ENCODE results near the gene RNF167.

- no peak for TF ChIP-seq POLR2AphosphoS5 (IDR thresholded peaks at IDR 0.05)
- TF ChIP-seq, protein P1, sequence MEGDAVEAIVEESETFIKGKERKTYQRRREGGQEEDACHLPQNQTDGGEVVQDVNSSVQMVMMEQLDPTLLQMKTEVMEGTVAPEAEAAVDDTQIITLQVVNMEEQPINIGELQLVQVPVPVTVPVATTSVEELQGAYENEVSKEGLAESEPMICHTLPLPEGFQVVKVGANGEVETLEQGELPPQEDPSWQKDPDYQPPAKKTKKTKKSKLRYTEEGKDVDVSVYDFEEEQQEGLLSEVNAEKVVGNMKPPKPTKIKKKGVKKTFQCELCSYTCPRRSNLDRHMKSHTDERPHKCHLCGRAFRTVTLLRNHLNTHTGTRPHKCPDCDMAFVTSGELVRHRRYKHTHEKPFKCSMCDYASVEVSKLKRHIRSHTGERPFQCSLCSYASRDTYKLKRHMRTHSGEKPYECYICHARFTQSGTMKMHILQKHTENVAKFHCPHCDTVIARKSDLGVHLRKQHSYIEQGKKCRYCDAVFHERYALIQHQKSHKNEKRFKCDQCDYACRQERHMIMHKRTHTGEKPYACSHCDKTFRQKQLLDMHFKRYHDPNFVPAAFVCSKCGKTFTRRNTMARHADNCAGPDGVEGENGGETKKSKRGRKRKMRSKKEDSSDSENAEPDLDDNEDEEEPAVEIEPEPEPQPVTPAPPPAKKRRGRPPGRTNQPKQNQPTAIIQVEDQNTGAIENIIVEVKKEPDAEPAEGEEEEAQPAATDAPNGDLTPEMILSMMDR (IDR thresholded peaks at IDR 0.05): no peak
- TF ChIP-seq POLR2A (IDR thresholded peaks at IDR 0.05): no peak
- TF ChIP-seq EP300 (IDR thresholded peaks at IDR 0.05): no peak
These were observed 15.0 kb downstream of the RNF167 start for GRCh38 chr17:4955091-4955490.

All from upper lobe of left lung (tissue), 4 donors.